Left cardiac atrium (tissue), 4 donors: ENCODE measurements around the gene AKAP1. TPM values are rescaled to one million over a fixed set of nuclear protein-coding genes. Genes with fewer than 3 reads are reported as not detected.

Source experiments
- ATAC-seq, 2 donors: fragments of 200-7000 bp; cut with Tn5 transposase; one replicate each; pipeline ENCODE4 v1.9.1; 2020; ENCODE audit warnings: mild to moderate bottlenecking in 2 of 2, moderate library complexity in 2 of 2
- DNase-seq: peaks from one replicate; pipeline ENCODE4 v3.0.0-alpha.2; 2020
- intact Hi-C, 2 donors: fragments of 100-400 bp; cut with DNase I; formaldehyde crosslinking; loops; one replicate each; pipeline versions ENCODE4 v1.14.1 to v1.15.1; 2022 to 2023
- long read RNA-seq: library from polyadenylated mRNA; unstranded; transcript quantifications from one replicate; pipeline ENCODE4 v2.0.0, GENCODE V29; 2021
- total RNA-seq, 2 donors: library from RNA; stranded (reverse); fragmentation: NEBNext Ultra II Directional; extraction: Animal tissue kit (Norgen Biotek cat#: 25700); gene quantifications; one replicate each; pipeline ENCODE4 v1.2.1, GENCODE V29; 2021
- donor health status: DM: no; HTN: yes; CAD: no.
- donor health status: DM: no; HTN: yes; CAD: no; lungs with severe emphysema.
- donor health status: DM: yes; HTN: yes; CAD: no.
- donor health status: Dilated cardiomyopathy.

AKAP1 gene, protein sequence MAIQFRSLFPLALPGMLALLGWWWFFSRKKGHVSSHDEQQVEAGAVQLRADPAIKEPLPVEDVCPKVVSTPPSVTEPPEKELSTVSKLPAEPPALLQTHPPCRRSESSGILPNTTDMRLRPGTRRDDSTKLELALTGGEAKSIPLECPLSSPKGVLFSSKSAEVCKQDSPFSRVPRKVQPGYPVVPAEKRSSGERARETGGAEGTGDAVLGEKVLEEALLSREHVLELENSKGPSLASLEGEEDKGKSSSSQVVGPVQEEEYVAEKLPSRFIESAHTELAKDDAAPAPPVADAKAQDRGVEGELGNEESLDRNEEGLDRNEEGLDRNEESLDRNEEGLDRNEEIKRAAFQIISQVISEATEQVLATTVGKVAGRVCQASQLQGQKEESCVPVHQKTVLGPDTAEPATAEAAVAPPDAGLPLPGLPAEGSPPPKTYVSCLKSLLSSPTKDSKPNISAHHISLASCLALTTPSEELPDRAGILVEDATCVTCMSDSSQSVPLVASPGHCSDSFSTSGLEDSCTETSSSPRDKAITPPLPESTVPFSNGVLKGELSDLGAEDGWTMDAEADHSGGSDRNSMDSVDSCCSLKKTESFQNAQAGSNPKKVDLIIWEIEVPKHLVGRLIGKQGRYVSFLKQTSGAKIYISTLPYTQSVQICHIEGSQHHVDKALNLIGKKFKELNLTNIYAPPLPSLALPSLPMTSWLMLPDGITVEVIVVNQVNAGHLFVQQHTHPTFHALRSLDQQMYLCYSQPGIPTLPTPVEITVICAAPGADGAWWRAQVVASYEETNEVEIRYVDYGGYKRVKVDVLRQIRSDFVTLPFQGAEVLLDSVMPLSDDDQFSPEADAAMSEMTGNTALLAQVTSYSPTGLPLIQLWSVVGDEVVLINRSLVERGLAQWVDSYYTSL
- 100 to 1,000 TPM in 1 of 2 donors, 10 to 100 TPM in 1; 86.3 to 131 TPM for total RNA-seq
- long read RNA-seq, transcript AKAP1-202 (11 exons, 3,970 nt): major isoform, 25 of 65 reads
- long read RNA-seq, partial matches to known transcripts: 27 of 65 reads
- long read RNA-seq, other reads (novel, unspliced or antisense): 11 of 65 reads

DNA sequence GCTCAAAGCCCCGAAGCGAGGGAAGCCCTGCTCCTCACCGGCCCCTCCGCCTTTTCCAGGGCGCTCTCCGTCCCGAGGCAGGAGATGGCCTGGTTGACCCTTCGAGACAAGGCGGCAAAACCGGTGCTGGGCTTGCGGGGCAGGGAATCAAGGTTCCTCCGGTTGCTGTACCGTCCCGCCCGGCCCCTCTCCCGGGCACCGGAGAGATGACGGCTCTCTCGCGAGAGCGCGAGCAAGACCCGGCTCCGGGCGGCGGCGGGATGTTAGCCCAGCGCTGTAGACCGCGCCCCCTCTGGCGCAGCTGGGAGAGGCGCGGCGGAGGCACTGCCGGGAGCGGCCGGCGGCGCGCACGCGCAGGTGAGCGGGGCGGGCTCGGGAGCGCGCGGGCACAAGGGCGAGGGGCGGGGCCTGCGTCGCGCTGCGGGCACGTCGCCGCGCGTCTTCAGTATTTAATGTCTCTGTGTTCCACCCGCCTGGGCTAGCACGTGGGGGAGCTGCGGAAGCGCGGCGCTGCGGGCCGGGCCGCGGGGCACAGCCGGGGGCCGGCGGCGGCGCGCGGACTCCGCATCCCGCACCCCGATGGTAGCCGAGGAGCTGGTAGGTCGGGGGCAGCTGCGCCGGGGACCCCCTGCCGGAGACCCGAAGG, at the start of gene AKAP1:
AKAP1 (plus strand) TSS at position 445 of the 646 bp plus-strand sequence. CDS start 20,219 bp downstream, outside the sequence.
- intact Hi-C loops: loop anchor here in 1 of 2 donors (10.0 kb wide), 1 partner anchor 50 kb away; no protein-coding TSS in a partner anchor
- peak; percentile 93 to 95 for ATAC-seq
- peak; percentile 97 for DNase-seq

DNA sequence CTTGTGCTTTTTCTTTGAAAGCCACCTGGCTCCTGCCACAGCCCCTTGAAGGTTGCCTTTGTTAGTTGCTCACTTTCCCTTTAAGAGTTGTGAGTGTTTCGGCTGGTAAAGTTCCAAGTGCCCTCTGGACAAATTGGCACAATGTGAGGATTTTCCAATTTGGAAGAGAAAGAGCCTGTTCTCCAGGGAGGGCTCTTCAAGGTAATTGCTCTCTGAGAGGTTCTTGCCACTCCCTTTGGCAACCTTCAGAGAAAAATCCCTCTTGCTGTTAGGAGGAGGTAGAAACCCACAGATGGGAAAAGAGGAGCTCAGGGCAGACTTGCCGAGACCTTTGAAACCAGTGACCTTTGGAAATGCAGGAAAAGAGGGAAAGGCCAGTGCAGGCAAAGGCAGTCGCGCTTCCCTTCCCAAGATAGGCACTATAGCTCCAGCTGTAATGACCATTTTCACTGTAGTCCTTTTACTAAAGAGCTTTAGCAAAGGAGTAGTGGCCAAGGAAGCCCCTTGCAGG, 49.0 kb upstream of the AKAP1 start:
- ATAC-seq (peak; percentile 45 to 53), DNase-seq (peak; percentile 27)
- intact Hi-C loops: loop anchor here in 1 of 2 donors (10.0 kb wide), 1 partner anchor 49 kb away; the partner anchor contains the start of gene AKAP1

DNA sequence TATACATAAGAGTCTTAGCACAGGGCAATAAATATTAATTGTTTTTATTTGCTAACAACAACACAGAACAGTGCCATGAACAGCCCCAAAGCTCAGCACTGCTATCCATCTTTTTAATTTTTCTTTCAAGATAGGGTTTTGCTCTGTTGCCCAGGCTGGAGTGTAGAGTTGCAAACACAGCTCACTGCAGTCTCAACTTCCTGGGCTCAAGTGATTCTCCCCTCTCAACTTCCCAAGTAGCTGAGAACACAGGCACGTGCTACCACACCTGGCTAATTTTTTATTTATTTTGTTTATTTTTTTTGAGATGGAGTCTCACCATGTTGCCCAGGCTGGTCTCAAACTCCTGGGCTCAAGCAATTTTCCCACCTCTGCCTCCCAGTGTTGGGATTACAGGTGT, 47.6 kb upstream of the AKAP1 start:
- no peak for ATAC-seq
- no peak for DNase-seq
- intact Hi-C loops: loop anchor here in 1 of 2 donors (10.0 kb wide), 1 partner anchor 47 kb away; the partner anchor contains the start of gene AKAP1

DNA sequence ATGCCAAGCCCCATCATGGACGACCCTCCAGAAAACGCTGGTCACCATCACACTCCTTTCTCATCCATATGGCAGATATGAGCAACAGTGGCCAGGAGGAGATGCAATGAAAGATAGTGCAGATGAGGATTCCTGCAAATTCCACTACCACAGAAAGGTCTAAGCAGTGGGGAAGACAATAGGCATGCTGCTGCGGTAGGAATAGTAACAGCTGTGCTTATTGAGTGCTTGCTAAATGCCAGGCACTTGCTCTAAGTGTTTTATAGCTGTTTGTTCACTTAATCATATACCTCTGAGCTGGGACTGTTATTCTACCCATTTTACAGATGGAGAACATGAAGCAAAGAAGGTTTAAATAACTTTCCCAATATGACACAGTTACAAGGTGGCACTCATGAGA, 46.6 kb upstream of the AKAP1 start:
- intact Hi-C loops: loop anchor here in 1 of 2 donors (10.0 kb wide), 1 partner anchor 46 kb away; the partner anchor contains the start of gene AKAP1

DNA sequence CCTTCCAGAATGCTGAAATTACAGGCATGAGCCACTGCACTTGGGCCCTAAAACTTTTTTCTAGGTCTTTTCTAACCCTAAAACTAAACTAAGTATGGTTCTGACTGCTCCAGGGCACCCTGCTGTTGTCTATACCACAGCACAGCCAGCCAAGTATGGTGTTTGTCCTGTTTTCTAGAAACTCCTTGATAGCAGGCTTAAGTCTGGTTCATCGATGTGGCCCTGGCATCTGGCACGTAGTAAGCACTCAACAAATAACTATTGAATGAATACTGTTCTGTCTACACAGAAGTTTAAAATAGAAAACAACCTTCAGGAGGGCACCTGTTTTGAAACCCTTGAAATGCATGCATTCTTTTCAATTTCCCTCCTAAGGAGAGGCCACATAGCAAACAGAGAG, 44.5 kb upstream of the AKAP1 start:
- intact Hi-C loops: no loop called here
- ATAC-seq (no peak), DNase-seq (no peak)

More for the DNA sequence above, 46.6 kb upstream of the AKAP1 start:
- no peak for DNase-seq
- no peak for ATAC-seq

DNA sequence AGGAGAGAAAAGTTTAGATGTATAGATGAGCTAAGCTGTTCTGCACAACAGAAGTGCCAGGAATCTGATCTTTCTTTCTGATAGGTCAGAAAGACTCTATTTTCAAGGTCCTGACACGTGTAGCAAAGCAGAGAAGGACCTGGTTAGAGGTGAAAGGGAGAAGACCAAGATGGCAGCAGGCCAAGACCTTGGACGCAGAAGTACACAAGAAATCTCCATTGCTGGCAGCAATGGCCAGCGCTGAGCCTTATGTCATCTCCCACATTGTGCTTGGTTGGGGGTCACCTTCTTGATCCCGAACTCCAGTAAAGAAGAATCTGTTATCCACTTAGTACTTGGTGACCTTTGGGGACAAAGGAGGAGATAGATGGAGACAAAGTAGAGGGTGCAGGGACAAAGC, 41.8 kb upstream of the AKAP1 start:
- ATAC-seq: no peak
- intact Hi-C loops: no loop called here

DNA sequence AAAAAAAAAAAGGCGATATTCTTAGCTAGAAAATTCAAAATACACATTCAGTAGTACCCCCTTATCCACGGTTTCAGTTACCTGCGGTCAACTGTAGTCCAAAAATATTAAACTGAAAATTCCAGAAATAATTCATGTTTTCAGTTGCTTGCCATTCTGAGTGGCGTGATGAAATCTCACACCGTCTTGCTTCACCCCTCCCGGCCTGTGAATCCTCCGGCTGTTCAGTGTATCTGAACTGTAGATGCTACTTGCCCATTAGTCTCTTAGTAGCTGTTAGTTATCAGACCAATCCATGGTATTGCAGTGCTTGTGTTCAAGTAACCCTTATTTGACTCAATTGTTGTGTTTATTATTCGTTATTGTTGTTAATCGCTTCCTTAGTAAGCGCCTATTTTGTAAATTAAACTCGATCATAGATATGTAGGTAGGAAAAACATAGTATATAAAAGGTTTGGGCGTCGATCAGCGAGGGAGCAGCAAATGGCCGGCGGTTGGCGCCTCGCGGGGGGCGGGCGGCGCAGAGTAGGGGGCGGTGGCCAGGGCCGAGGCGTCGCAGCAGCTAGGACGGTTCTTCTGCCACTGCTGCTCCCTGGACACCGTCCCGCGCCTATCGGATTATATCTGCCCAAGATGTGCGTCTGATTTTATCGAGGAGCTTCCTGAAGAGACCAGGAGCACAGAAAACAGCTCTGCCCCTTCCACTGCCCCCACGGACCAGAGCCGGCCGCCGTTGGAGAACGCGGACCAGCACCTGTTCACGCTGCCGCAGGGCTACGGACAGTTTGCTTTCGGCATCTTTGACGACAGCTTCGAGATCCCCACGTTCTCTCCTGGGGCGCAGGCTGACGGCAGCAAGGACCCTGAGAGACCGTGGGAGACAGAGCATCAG, 39.8 kb upstream of the AKAP1 start:
- DNase-seq (no peak), ATAC-seq (peak; percentile 8 to 18)
- intact Hi-C loops: no loop called here

More for the DNA sequence above, 41.8 kb upstream of the AKAP1 start:
- no peak for DNase-seq

DNA sequence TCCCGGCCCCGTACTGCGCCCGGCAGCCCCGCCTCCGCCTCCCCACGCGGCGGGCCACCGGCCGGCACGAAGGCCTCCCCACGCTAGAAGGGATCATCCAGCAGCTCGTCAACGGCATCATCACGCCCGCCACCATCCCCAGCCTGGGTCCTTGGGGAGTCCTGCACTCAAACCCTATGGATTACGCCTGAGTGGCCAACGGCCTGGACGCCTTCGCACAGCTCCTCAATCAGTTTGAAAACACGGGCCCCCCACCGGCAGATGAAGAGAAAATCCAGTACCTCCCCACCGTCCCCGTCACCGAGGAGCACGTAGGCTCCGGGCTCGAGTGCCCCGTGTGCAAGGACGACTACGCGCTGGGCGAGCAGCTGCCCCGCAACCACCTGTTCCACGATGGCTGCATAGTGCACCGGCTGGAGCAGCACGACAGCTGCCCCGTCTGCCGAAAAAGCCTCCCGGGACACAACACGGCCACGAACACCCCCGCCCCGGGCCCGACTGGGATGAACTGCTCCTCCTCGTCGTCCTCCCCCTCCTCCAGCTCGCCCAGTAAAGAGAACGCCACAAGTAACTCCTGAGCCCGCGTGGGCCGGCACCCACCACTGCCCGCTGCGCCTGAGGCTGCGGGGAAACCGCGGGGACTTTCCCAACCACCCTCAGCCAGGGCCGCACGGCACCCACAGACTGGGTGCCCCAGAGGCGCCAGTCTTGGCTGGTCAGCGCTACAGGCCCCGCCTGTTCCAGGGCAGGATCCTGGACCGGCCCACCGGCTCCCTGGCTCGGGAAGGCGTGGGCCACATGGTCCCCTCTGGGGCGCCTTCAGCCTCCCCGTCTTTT, 39.0 kb upstream of the AKAP1 start:
- DNase-seq (peak; percentile 24), ATAC-seq (peak; percentile 60 to 75)
- intact Hi-C loops: no loop called here

DNA sequence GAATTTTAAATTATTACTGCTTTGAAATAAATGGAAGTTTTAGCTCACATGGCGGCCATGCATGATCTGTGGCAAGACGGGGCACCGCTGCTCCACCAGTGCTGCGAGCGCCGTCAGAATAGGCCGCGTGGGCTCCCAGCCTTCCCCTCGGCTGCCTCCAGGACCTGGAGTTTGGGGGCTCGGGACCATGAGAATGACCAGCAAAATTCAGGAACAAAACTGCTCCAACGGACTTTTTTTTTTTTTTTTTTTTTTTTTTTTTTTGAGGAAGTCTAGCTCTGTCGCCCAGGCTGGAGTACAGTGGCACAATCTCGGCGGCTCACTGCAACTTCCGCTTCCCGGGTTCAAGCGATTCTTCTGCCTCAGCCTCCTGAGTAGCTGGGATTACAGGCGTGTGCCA, 38.3 kb upstream of the AKAP1 start:
- ATAC-seq: no peak
- intact Hi-C loops: no loop called here
- no peak for DNase-seq

DNA sequence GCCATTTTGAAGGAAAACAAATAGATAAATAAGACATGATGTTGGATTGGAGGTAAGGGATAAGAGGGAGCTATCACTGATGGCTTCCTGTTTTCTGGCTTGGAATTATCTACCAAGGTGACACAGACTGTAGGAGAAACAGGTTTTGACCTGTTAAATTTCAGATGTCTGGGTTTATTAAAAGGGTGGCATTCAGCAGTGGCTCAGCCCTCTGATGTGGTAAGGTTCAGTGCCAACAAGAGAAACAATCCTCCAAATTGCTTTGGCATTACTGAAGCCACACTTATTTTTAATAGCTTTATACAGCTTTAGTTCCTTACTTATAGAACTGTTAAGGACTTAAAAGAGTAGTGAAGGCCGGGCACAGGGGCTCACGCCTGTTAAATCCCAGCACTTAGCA, 37.0 kb upstream of the AKAP1 start:
- intact Hi-C loops: no loop called here
- DNase-seq (no peak), ATAC-seq (no peak)

DNA sequence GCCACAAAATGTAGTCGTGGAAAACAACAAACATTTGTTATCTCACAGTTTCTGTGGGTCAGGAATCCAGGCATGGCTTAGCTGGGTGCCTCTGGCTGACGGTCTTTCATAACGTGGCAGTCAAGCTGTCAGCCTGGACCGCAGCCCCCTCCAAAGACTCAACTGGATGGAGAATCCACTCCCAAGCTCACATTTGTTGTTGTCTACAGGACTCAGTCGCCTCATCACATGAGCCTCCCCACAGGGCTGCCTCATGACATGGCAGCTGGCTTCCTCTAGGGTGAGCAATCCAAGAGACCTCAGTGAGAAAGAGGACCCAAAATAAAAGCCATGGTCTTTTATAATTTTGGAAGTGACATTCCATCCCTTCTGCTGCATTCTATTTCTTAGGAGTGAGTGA, 34.7 kb upstream of the AKAP1 start:
- no peak for DNase-seq
- intact Hi-C loops: no loop called here
- ATAC-seq: no peak

DNA sequence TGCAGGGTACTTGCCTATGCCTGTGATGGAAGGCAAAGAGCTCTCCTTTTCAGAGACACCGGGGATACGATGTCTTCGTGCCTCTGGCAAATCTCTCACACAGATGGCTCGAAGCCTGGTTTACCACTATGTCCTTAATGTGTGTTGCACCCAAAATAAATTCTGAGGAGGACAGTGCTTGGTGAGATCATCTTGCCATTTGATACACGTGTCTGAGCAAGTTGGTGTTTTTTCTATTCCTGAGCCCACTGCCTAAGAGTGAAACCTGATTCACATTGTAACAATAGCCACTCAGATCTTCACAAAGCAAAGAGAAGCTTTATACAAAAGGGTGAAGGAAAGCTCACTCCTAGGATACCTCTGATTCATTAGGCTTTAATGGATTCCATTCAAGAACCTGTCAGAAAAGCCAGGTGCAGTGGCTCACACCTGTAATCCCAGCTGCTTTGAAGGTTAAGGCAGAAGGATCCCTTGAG, 33.1 kb upstream of the AKAP1 start:
- ATAC-seq (peak; percentile 80 to 83), DNase-seq (no peak)
- intact Hi-C loops: no loop called here

DNA sequence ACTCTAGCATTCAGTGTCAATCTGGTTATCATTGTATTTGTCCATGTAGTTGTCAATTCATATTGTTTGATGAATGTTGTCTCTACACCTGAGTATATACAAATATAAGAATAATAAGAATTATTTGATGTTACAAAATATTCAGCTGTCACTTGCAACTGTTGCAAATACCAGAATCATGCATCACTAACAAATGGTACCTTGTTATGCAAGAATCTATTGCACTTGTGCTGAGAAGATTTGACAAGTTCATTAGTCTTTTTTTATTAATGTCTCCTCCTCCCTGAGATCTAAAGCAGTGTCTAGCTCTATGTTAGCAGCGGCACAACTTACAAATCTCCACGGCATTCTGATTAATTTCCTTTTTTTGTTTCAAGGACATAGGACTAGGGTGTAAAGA, 22.2 kb upstream of the AKAP1 start:
- intact Hi-C loops: no loop called here
- no peak for ATAC-seq

DNA sequence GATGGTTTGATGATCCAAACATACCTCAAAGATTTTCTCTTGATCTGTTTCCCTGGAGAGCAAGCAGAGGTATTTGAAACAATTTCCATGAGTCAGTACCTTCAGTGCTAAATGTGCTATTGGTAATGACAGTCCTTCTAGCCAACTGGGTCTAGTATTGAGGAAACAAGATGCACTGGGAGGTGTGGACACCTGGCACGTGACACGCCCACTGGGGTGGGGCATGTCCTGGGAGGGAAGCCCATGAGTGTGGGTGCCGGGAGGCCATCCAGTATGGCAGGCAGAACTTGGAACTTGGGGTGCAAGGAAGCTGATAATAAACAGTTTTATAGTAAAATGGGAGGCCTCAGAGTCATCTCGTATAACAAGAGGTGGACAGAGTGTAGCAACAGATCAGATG, 17.9 kb upstream of the AKAP1 start:
- no peak for DNase-seq

More for the DNA sequence above, 22.2 kb upstream of the AKAP1 start:
- DNase-seq: no peak

DNA sequence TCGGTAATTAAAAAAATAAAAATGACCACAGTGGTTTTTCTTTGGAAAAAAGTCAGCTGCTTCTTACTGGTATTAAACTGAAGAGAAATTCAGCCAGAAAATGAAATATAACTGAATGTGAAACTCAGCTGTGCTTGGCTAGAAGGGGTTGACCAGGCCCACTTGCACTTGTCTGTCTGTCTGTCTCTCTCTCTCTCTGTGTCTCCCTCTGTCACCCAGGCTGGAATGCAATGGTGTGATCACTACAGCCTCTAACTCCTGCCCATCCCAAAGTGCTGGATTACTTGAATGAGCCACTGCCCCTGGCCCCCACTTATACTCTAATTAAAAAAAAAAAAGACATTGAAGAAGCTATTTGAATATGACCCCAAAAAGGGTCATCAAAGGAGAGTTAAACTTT, 17.3 kb upstream of the AKAP1 start:
- intact Hi-C loops: no loop called here
- no peak for ATAC-seq
- no peak for DNase-seq

More for the DNA sequence above, 17.9 kb upstream of the AKAP1 start:
- no peak for ATAC-seq
- intact Hi-C loops: no loop called here

DNA sequence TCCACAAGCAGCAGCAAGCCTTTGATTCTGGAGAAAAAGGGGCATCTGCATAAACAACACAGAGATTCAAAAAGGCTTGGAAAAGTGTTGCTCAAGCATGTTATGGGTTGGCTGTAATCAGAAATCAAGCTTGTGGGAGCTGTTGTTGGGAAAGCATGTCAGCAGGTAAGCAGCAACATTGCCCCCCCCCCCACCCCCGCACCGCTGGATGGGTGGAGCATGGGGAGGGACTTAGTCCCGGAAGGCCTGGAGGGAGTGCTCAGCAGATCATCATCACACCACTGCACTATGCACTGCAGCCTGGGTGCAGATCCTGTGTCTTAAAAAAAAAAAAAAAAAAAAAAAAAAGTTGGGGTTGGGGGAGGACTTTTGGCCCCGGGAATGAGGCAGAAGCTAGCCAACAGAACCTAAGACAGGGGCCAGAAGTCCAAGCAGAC, 16.8 kb upstream of the AKAP1 start:
- peak; percentile 65 to 96 for ATAC-seq
- intact Hi-C loops: no loop called here
- no peak for DNase-seq

DNA sequence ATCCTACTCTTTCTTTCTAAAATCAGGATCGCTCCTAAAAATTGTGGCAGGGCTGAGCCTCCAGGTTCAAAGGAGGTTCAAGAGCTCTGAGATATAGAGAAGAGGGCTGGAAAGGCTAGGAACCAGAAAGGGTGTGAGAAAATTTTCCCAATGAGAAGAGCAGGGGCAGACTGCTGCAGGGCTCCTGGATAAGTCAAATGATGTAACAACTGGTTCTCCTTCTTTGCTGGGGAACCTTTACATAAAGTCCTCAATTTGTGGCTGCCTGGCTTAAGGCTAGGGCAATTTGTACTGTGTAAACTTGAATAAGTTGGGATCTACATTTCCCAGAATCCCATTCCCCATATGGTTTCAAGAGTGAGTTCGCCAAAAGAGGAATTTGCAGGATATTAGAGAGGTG, 16.3 kb upstream of the AKAP1 start:
- intact Hi-C loops: no loop called here
- DNase-seq (no peak), ATAC-seq (no peak)
